ENCODE data around the gene STING1. TPM values are rescaled to one million over a fixed set of nuclear protein-coding genes. Genes with fewer than 3 reads are reported as not detected.

The STING1 gene
- total and polyA plus RNA-seq, 2 of the 13 experiments (the other 11 are each of a cell fraction or from before 2014, with no cell fraction given), result 1.3 to 4.4 TPM

- TF ChIP-seq ZBTB26 (CRISPR knock-in tag; IDR thresholded peaks at IDR 0.05; ENCODE audit: borderline replicate concordance), result no peak; the same call in 1 of the 2 replicates
- TF ChIP-seq ZBTB42 (CRISPR knock-in tag; IDR thresholded peaks at IDR 0.05), result no peak
- peak; percentile 52 for TF ChIP-seq CBX1 (IDR thresholded peaks at IDR 0.05; ENCODE audit: low read depth)
- no peak; the same call in 1 of the 2 replicates for TF ChIP-seq ZBTB34 (CRISPR knock-in tag; IDR thresholded peaks at IDR 0.05)
- TF ChIP-seq, protein P1, sequence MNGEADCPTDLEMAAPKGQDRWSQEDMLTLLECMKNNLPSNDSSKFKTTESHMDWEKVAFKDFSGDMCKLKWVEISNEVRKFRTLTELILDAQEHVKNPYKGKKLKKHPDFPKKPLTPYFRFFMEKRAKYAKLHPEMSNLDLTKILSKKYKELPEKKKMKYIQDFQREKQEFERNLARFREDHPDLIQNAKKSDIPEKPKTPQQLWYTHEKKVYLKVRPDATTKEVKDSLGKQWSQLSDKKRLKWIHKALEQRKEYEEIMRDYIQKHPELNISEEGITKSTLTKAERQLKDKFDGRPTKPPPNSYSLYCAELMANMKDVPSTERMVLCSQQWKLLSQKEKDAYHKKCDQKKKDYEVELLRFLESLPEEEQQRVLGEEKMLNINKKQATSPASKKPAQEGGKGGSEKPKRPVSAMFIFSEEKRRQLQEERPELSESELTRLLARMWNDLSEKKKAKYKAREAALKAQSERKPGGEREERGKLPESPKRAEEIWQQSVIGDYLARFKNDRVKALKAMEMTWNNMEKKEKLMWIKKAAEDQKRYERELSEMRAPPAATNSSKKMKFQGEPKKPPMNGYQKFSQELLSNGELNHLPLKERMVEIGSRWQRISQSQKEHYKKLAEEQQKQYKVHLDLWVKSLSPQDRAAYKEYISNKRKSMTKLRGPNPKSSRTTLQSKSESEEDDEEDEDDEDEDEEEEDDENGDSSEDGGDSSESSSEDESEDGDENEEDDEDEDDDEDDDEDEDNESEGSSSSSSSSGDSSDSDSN (CRISPR knock-in tag; IDR thresholded peaks at IDR 0.05), result peak; percentile 92
- TF ChIP-seq ZMYM2 (CRISPR knock-in tag; IDR thresholded peaks at IDR 0.05), result peak; percentile 84; the same call in 1 of the 2 replicates
- peak; percentile 95 for TF ChIP-seq ZFY (CRISPR knock-in tag; IDR thresholded peaks at IDR 0.05)
- no peak for TF ChIP-seq ZNF576 (CRISPR knock-in tag; IDR thresholded peaks at IDR 0.05)
- TF ChIP-seq ZNF749 (CRISPR knock-in tag; IDR thresholded peaks at IDR 0.05; ENCODE audit: borderline replicate concordance), result peak; percentile 86
- TF ChIP-seq MEIS2 (CRISPR knock-in tag; IDR thresholded peaks at IDR 0.05), result peak; percentile 67; the same call in 1 of the 2 replicates
- TF ChIP-seq, protein P2, sequence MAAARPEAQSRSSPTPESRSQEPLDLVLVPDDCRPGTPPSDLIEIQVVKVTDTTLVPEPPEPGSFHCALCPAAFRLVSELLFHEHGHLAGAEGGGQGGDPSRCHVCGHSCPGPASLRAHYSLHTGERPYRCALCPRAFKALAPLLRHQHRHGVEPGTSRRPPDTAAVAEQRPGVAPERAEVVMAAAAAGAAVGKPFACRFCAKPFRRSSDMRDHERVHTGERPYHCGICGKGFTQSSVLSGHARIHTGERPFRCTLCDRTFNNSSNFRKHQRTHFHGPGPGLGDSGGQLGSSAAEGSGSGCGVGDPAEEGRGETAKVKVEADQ (CRISPR knock-in tag; IDR thresholded peaks at IDR 0.05; ENCODE audit: borderline replicate concordance), result peak; percentile 83
- TF ChIP-seq, protein P3, sequence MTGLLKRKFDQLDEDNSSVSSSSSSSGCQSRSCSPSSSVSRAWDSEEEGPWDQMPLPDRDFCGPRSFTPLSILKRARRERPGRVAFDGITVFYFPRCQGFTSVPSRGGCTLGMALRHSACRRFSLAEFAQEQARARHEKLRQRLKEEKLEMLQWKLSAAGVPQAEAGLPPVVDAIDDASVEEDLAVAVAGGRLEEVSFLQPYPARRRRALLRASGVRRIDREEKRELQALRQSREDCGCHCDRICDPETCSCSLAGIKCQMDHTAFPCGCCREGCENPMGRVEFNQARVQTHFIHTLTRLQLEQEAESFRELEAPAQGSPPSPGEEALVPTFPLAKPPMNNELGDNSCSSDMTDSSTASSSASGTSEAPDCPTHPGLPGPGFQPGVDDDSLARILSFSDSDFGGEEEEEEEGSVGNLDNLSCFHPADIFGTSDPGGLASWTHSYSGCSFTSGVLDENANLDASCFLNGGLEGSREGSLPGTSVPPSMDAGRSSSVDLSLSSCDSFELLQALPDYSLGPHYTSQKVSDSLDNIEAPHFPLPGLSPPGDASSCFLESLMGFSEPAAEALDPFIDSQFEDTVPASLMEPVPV (CRISPR knock-in tag; IDR thresholded peaks at IDR 0.05), result no peak
- no peak; the same call in 1 of the 2 replicates for TF ChIP-seq ELF4 (CRISPR knock-in tag; IDR thresholded peaks at IDR 0.05; ENCODE audit: borderline replicate concordance)
- no peak for TF ChIP-seq ZBTB3 (CRISPR knock-in tag; IDR thresholded peaks at IDR 0.05; ENCODE audit: borderline replicate concordance, low read depth)
- no peak; the same call in 1 of the 2 replicates for TF ChIP-seq FOXJ3 (CRISPR knock-in tag; IDR thresholded peaks at IDR 0.05; ENCODE audit: borderline replicate concordance)
- TF ChIP-seq CERS6 (CRISPR knock-in tag; IDR thresholded peaks at IDR 0.05), result 0 out of 2 replicates have a peak, but pooled peaks have one; percentile 34
Measured at GRCh38 chr5:139517683-139518564, 35.4 kb upstream of the STING1 start (continued).

Measured in HepG2 (cell line).